Adipocyte (in vitro differentiated cells): Measurements from ENCODE around the gene SLC36A1.
A peak's percentile ranks its signal among the peaks of the same experiment; 100 is the strongest.

Source experiments
- DNase-seq: peaks from one replicate; pipeline ENCODE4 v3.0.0-alpha.2; 2015; ENCODE audit warnings: low read depth
- H3K27me3 ChIP-seq: replicated peaks from 2 replicates; pipeline ENCODE4 v1.7.0; 2013; ENCODE audit warnings: mild to moderate bottlenecking, low read length, moderate library complexity; ENCODE audit not compliant: control insufficient read depth, insufficient read depth
- H3K36me3 ChIP-seq: 2 replicates; pipeline ENCODE4 v1.7.0; 2013; ENCODE audit warnings: low read length, mild to moderate bottlenecking, moderate library complexity; ENCODE audit not compliant: control insufficient read depth, insufficient read depth, severe bottlenecking
- H3K4me1 ChIP-seq: 2 replicates; pipeline ENCODE4 v1.7.0; 2013; ENCODE audit warnings: mild to moderate bottlenecking, low read length, moderate library complexity; ENCODE audit not compliant: control insufficient read depth, insufficient read depth
- H3K4me3 ChIP-seq: 2 replicates; pipeline ENCODE4 v1.7.0; 2013; ENCODE audit warnings: mild to moderate bottlenecking, low read length, moderate library complexity
- H3K9ac ChIP-seq: 2 replicates; pipeline ENCODE4 v1.7.0; 2013; ENCODE audit warnings: mild to moderate bottlenecking, low read length, moderate library complexity
- H3K9me3 ChIP-seq: 2 replicates; pipeline ENCODE4 v1.7.0; 2013; ENCODE audit warnings: mild to moderate bottlenecking, low read length, moderate library complexity; ENCODE audit not compliant: control insufficient read depth

The SLC36A1 gene

DNA sequence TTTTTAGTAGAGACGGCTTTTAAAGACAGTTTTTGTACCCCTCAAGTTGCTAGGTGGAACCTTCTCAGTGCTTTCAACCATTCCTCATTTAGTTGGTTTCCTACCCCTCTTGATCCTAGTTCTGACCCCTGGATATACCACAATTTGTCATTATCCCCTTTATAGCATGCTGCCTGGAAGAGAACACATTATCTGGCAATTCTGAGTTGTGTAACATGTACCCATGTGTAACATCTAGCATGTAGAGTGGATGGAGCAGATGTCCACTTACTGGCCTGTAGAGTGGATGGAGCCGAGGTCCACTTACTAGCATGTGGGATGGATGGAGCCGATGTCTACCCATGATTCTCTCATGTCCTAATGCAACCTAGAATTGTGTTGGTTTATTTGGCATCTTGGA lies 7.5 kb downstream of the SLC36A1 start:
- Histone ChIP-seq H3K9ac (no peak overlapping the region), H3K4me3 (no peak overlapping the region), H3K9me3 (no peaks in the 10 kb centered on the region), H3K27me3 (no peaks in the 10 kb centered on the region), H3K36me3 (peaks cover 2% of the 10 kb centered on the region), H3K4me1 (peaks cover 12% of the 10 kb centered on the region)
- no peak for DNase-seq

DNA sequence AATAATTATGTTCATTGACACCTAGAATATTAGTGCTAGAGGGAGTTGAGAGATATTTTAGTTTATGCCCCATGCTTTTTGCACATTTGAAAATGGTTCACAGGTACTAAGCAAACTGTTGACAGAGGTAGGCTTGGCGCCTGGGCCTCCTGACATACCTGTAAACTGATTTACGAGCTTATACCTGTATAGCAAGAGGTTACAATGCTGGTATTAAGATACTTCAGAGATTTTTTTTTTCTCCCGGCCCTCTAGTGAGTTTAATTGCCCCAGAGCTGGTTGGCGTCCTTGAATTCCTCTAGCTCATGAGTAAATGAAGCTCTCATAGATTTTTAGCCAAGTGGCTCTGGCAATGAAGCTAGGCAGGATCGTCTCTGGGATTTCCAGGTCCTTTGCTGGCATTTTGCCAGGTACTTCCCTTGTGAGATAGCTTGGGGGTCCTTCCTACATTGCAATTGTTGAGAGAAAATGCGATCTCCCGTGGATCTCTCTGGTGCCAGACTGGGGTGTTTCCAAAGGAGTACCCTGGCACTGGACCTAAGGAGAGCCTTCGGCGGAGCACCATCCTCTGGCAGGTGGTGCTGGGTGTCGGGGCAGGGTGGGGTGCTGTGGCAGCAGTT lies 9.0 kb downstream of the SLC36A1 start:
- no peak overlapping the region for H3K4me3 ChIP-seq
- H3K27me3 ChIP-seq, result no peaks in the 10 kb centered on the region
- peaks cover 12% of the 10 kb centered on the region for H3K36me3 ChIP-seq
- peaks cover 12% of the 10 kb centered on the region for H3K4me1 ChIP-seq
- H3K9me3 ChIP-seq, result no peaks in the 10 kb centered on the region
- H3K9ac ChIP-seq, result no peak overlapping the region
- DNase-seq, result no peak

DNA sequence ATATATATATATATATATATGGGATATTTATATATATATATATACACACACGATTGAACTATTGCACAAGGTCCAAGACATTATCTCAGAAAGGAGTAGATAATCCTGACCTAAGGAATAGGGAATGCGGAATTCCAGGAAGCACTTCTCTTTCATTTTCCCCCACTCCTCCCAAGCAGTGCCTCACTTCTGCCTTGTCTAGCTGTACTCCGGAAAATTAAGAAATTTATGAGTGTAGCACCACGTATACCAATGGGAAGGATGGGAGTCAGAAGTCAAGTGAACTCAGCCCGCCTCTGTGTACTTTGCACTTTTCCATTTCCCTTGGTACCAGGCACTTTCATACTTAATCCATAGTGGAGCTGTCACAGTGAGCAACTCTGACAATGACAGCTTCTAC lies 10.9 kb downstream of the SLC36A1 start:
- no peak overlapping the region for H3K9ac ChIP-seq
- no peak for DNase-seq
- no peaks in the 10 kb centered on the region for H3K27me3 ChIP-seq
- H3K9me3 ChIP-seq, result no peaks in the 10 kb centered on the region
- peaks cover 5% of the 10 kb centered on the region for H3K4me1 ChIP-seq
- H3K36me3 ChIP-seq, result peaks cover 12% of the 10 kb centered on the region
- H3K4me3 ChIP-seq, result no peak overlapping the region

DNA sequence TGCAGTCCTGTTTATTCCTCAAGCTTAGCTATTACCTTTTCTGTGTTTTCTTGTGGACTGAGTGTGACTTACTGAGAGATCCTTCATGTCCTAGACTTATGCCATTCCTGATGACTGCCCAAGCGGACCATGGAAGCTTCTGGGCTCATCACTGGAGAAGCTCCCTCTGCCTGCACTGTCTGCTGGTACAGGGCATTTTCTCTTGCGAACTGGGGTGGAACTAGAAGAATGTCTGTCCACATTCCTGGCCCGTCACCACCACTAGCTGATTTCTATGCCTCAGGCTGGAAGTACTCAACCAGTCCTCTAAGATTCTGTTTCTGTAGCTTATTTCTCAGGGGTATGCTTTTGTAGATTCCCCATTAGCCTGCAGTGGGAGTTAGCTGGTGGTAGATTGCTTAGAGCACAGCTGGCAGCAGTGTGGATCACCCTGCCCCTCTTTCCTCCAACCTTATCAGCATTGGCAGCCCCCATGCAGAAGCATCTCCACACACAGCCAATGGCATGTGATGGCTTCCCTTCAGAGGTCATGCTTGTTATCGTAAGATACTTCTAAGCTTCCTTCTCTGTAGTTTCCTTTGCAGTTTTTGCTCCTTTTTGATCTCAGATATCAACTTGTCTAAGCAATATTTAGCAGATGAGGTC lies 12.4 kb downstream of the SLC36A1 start:
- no peaks in the 10 kb centered on the region for H3K9me3 ChIP-seq
- H3K4me1 ChIP-seq, result no peaks in the 10 kb centered on the region
- no peak overlapping the region for H3K4me3 ChIP-seq
- no peak overlapping the region for H3K9ac ChIP-seq
- H3K36me3 ChIP-seq, result peaks cover 20% of the 10 kb centered on the region
- H3K27me3 ChIP-seq, result no peaks in the 10 kb centered on the region
- DNase-seq, result peak; percentile 69

DNA sequence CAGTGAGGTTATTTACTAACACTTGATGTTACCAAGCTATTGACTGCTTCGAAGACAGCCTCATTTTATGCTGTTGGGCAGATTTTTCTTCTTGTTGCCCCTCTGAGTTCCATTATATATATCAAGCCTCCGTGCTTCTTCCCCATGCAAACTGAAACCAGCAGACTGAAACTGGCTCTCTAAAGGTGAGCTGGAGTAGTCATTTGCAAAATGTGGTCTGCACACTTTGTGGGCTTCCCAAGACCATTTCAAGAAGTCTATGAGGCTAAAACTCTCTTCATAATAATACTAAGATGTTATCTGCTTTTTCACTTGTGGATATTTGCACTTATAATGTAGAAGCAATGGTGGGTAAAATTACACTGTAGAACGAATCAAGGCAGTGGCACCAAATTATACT lies 13.9 kb downstream of the SLC36A1 start:
- H3K36me3 ChIP-seq, result peaks cover 35% of the 10 kb centered on the region
- DNase-seq, result no peak
- H3K9me3 ChIP-seq, result no peaks in the 10 kb centered on the region
- H3K4me3 ChIP-seq, result no peak overlapping the region
- H3K9ac ChIP-seq, result no peak overlapping the region
- no peaks in the 10 kb centered on the region for H3K27me3 ChIP-seq
- no peaks in the 10 kb centered on the region for H3K4me1 ChIP-seq

DNA sequence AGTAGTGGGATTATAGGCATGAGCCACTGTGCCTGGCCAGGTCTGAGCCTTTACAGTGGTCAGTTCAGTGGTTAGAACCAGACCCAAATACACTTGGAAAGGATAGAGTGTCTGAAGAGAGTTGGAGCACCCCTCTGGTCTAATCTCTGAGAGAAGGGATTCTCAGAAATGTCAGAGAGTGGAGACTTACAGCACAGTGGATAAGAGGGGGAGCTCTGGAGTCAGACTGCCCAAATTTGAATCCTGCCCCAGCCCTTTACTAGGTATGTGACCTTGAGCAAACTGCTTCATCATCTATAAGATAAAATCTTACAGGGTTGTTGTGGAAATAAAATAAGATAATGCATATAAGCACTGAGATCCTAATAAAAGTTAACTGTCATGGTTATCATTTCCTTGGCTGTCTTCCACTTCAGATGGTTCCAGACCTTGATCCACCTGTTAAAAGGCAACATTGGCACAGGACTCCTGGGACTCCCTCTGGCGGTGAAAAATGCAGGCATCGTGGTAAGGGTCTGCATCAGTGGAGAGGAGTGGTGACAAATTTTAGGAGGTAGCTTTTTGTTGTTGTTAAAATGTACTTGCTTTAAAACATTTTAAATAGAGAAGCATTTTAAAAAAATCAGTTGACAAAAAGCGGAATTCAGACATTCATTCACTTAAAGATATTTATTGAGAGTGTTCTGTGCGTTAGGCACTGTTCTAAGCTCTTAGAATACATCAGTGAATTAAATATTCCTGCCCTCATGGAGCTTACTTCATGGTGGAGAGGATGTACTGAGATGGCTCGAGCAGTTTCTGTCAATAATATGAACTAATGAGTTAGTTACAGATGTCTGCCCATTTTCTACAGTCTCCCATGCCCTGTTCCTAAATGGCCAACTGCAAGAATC lies 16.0 kb downstream of the SLC36A1 start:
- H3K4me1 ChIP-seq, result no peaks in the 10 kb centered on the region
- no peaks in the 10 kb centered on the region for H3K27me3 ChIP-seq
- peaks cover 51% of the 10 kb centered on the region for H3K36me3 ChIP-seq
- no peak for DNase-seq
- no peak overlapping the region for H3K4me3 ChIP-seq
- no peaks in the 10 kb centered on the region for H3K9me3 ChIP-seq
- no peak overlapping the region for H3K9ac ChIP-seq

DNA sequence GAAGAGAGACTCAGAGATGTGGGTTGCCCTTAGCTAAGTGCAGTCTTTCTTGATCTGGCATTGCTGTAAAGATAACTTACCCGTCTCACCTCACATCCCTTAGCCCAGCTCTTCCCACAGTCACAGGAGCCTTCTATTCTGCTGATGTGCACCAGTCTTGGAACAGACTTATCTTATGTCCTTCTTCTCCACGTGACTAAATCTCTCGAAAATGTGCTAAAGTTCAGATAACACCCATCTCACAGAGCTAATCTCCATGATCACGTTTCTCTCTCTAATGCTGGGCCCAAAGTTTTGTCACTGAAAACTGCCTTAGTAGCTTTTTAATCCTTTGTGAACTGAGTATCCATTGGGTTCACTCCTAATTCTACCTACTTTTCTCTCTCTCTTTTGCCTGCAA lies 16.7 kb downstream of the SLC36A1 start:
- Histone ChIP-seq H3K9me3 (no peaks in the 10 kb centered on the region), H3K36me3 (peaks cover 51% of the 10 kb centered on the region), H3K4me1 (peaks cover 3% of the 10 kb centered on the region), H3K4me3 (no peak overlapping the region), H3K27me3 (no peaks in the 10 kb centered on the region), H3K9ac (no peak overlapping the region)
- no peak for DNase-seq

DNA sequence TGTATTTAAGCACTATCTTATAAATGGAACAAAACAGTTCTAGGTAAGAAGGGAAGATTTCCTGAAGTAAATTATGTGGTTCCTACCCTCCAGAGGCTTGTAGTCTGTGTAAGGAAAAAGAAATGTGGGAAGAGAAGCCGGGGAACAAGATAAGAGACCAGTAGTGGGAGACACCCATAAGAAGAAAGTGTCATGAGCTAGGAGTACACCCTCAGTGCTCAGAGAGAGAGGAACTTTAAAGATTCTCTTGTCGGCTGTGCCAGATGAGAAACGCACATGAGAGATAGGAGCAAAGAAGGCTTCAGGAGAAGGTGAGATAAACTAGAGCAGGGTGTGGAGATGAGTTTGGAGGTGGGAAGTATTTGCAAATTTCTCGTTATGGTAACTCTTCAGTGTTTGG lies 18.1 kb downstream of the SLC36A1 start:
- Histone ChIP-seq H3K4me3 (no peak overlapping the region), H3K27me3 (no peaks in the 10 kb centered on the region), H3K4me1 (peaks cover 13% of the 10 kb centered on the region), H3K9ac (no peak overlapping the region), H3K36me3 (peaks cover 43% of the 10 kb centered on the region), H3K9me3 (no peaks in the 10 kb centered on the region)
- no peak for DNase-seq

DNA sequence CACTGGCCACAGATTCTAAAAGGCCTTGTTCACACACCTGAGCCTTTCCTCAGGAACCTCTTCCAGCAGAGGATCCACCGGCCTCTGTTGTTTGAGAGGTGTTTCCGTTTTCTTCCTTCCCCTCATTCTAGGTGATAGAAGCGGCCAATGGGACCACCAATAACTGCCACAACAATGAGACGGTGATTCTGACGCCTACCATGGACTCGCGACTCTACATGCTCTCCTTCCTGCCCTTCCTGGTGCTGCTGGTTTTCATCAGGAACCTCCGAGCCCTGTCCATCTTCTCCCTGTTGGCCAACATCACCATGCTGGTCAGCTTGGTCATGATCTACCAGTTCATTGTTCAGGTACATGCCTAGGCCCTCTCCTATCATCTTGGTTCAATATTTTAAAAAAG lies 20.2 kb downstream of the SLC36A1 start:
- Histone ChIP-seq H3K9me3 (no peaks in the 10 kb centered on the region), H3K27me3 (no peaks in the 10 kb centered on the region), H3K36me3 (peaks cover 42% of the 10 kb centered on the region), H3K4me1 (peaks cover 16% of the 10 kb centered on the region), H3K4me3 (no peak overlapping the region), H3K9ac (no peak overlapping the region)
- no peak for DNase-seq

DNA sequence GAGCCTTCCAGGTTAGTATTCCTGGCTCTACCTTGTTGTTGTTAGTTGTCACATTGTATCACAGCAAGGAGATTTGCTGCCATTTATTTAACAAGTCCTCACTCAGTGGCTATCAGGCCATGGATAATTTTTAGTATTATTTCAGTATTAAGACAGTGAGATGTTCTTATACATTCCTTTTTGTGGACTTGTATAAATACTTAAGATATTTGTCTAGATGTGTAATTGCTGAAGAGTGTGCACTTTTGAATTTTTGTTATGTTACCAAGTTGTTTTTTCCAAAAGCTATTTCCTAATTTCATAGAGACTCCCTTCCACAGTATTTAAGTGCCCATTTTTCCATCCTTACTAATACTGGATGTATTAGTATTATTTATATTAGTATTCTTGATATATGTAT lies 22.0 kb downstream of the SLC36A1 start:
- Histone ChIP-seq H3K4me3 (no peak overlapping the region), H3K9ac (peak overlapping the region; percentile 54), H3K9me3 (no peaks in the 10 kb centered on the region), H3K36me3 (peaks cover 48% of the 10 kb centered on the region), H3K4me1 (peaks cover 16% of the 10 kb centered on the region), H3K27me3 (no peaks in the 10 kb centered on the region)
- peak; percentile 31 for DNase-seq

DNA sequence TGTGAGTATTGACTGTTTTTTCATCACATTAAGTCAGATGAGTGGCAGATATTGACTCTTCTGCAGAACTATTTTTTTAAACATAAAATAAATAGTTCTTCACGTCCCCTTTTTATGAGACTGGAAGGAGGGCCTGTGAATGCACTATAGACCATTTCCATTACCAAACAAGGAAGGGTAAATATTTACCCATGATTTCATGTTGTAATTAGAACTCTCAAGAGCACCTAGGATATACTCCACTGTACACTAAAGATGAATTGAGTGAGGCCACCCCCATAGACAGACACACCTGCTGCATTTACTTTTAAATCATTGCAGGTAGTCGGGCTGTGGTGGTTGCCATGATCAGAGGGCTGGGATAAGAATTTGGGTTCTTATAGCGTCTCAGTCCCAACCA lies 22.6 kb downstream of the SLC36A1 start:
- Histone ChIP-seq H3K4me1 (peaks cover 16% of the 10 kb centered on the region), H3K9ac (no peak overlapping the region), H3K36me3 (peaks cover 46% of the 10 kb centered on the region), H3K27me3 (no peaks in the 10 kb centered on the region), H3K9me3 (no peaks in the 10 kb centered on the region), H3K4me3 (no peak overlapping the region)
- no peak for DNase-seq
